ENCODE measurements around the gene RTF1. TPM values are rescaled to one million over a fixed set of nuclear protein-coding genes. Genes with fewer than 3 reads are reported as not detected.

RTF1 gene
- total RNA-seq (2022; extraction: Qiagen RNA extraction) = 16.6 to 24.3 TPM (median 20.5 TPM) in 5 replicates

GRCh38 chr15:41416742-41417417, at the start of gene RTF1:
Gene RTF1 (plus strand): TSS chr15:41417095. CDS start chr15:41417116, 21 bp downstream.

GRCh38 chr15:41493205-41493901, 76.5 kb downstream of the RTF1 start, which contains the start of gene ITPKA:
Gene ITPKA (plus strand): TSS chr15:41493874. CDS start chr15:41493928, 54 bp downstream.

GRCh38 chr15:41513506-41514227, 96.8 kb downstream of the RTF1 start, which contains the start of gene LTK:
Gene LTK (minus strand): TSS chr15:41513827. CDS start chr15:41513709, 118 bp downstream.

Other genes with a start within 250 kb of the RTF1 start
- 0.06 to 0.22 TPM in 2 of 5 replicates, not detected in the others for gene EXD1, start 186.3 kb upstream of the RTF1 start, total RNA-seq (2022; extraction: Qiagen RNA extraction)
- 54.8 to 87.4 TPM (median 58.1 TPM) in 5 replicates for gene CHP1, start 185.8 kb upstream of the RTF1 start, total RNA-seq (2022; extraction: Qiagen RNA extraction)
- gene OIP5, start 84.5 kb upstream of the RTF1 start, total RNA-seq (2022; extraction: Qiagen RNA extraction) = 13.0 to 13.8 TPM (median 13.1 TPM) in 5 replicates
- 57.2 to 97.0 TPM (median 69.6 TPM) in 5 replicates for gene NUSAP1, start 84.2 kb upstream of the RTF1 start, total RNA-seq (2022; extraction: Qiagen RNA extraction)
- 13.1 to 18.4 TPM (median 13.5 TPM) in 5 replicates for gene NDUFAF1, start 14.6 kb upstream of the RTF1 start, total RNA-seq (2022; extraction: Qiagen RNA extraction)
- 6.0 to 9.6 TPM (median 8.8 TPM) in 5 replicates for gene ITPKA, start 76.8 kb downstream of the RTF1 start, total RNA-seq (2022; extraction: Qiagen RNA extraction)
- 0.03 to 0.10 TPM (median 0.07 TPM) in 5 replicates for gene LTK, start 96.7 kb downstream of the RTF1 start, total RNA-seq (2022; extraction: Qiagen RNA extraction)
- 10.7 to 14.3 TPM (median 12.9 TPM) in 5 replicates for gene RPAP1, start 127.2 kb downstream of the RTF1 start, total RNA-seq (2022; extraction: Qiagen RNA extraction)
- 16.6 to 18.4 TPM (median 16.8 TPM) in 5 replicates for gene TYRO3, start 142.1 kb downstream of the RTF1 start, total RNA-seq (2022; extraction: Qiagen RNA extraction)
- gene MGA, start 243.3 kb downstream of the RTF1 start, total RNA-seq (2022; extraction: Qiagen RNA extraction) = 5.8 to 9.8 TPM (median 6.5 TPM) in 5 replicates

Measured in A549 treated with Hydrocortisone at 1 μM for 4 hours (cell line).